HepG2 (cell line): ENCODE results near the gene NT5C3B. TPM values are rescaled to one million over a fixed set of nuclear protein-coding genes. Genes with fewer than 3 reads are reported as not detected.

ENCODE experiments used
- DMTF1 ChIP-seq: sonication (generic); formaldehyde crosslinking; IDR thresholded peaks from 2 replicates; pipeline ENCODE4 v1.4.0; 2020; ENCODE audit warnings: mild to moderate bottlenecking, missing genetic modification reagents
- MAFF ChIP-seq: IDR thresholded peaks from 2 replicates; pipeline ENCODE4 v1.6.1; 2011; ENCODE audit warnings: low read depth, low read length, improper control_type of control experiment
- MAFG ChIP-seq: sonication (generic); formaldehyde crosslinking; IDR thresholded peaks from 2 replicates; pipeline ENCODE4 v1.5.1; 2020; ENCODE audit warnings: mild to moderate bottlenecking, missing genetic modification reagents
- NFKBIZ ChIP-seq: IDR thresholded peaks from 2 replicates; pipeline ENCODE4 v1.6.1; 2018; ENCODE audit warnings: missing genetic modification reagents, missing compliant biosample characterization
- PLRG1 ChIP-seq: fragments of 450-650 bp; conservative IDR thresholded peaks from 2 replicates; pipeline ENCODE4 v1.6.1; 2016
- RELA ChIP-seq: sonication (generic); formaldehyde crosslinking; IDR thresholded peaks from 2 replicates; pipeline ENCODE4 v1.4.0; 2020; ENCODE audit warnings: missing genetic modification reagents
- SMC3 ChIP-seq: IDR thresholded peaks from 2 replicates; pipeline ENCODE4 v1.6.1; 2011; ENCODE audit warnings: low read length, improper control_type of control experiment
- SYNCRIP ChIP-seq: fragments of 200-400 bp; formaldehyde crosslinking; IDR thresholded peaks from 2 replicates; pipeline ENCODE4 v1.6.1; 2018; ENCODE audit warnings: mild to moderate bottlenecking, low read depth, low read length; ENCODE audit not compliant: insufficient read depth
- TAF15 ChIP-seq: fragments of 200-400 bp; formaldehyde crosslinking; IDR thresholded peaks from one replicate; pipeline ENCODE4 v1.6.1; 2018; ENCODE audit warnings: mild to moderate bottlenecking, low read depth, low read length; ENCODE audit not compliant: poor library complexity, severe bottlenecking
- TOPORS ChIP-seq: sonication (generic); formaldehyde crosslinking; IDR thresholded peaks from 2 replicates; pipeline ENCODE4 v1.8.0; 2023; ENCODE audit warnings: mild to moderate bottlenecking, missing genetic modification reagents
- ZBTB7B ChIP-seq: sonication (generic); formaldehyde crosslinking; IDR thresholded peaks from 2 replicates; pipeline ENCODE4 v1.4.0; 2020; ENCODE audit warnings: missing genetic modification reagents
- ZNF121 ChIP-seq: sonication (generic); formaldehyde crosslinking; IDR thresholded peaks from 2 replicates; pipeline ENCODE4 v1.5.0; 2020; ENCODE audit warnings: mild to moderate bottlenecking, missing genetic modification reagents
- ZNF616 ChIP-seq: sonication (generic); formaldehyde crosslinking; IDR thresholded peaks from 2 replicates; pipeline ENCODE4 v1.5.0; 2020; ENCODE audit warnings: low read depth, mild to moderate bottlenecking, missing genetic modification reagents
- ZNF660 ChIP-seq: sonication (generic); formaldehyde crosslinking; IDR thresholded peaks from 2 replicates; pipeline ENCODE4 v1.5.1; 2020; ENCODE audit warnings: mild to moderate bottlenecking, low read depth, missing genetic modification reagents, borderline replicate concordance
- ZNF687 ChIP-seq: sonication (generic); formaldehyde crosslinking; IDR thresholded peaks from 2 replicates; pipeline ENCODE4 v1.5.1; 2020; ENCODE audit warnings: mild to moderate bottlenecking, missing genetic modification reagents, moderate library complexity
- ZNF746 ChIP-seq: sonication (generic); formaldehyde crosslinking; IDR thresholded peaks from 2 replicates; pipeline ENCODE4 v1.8.0; 2022; ENCODE audit warnings: mild to moderate bottlenecking, missing genetic modification reagents
- polyA plus RNA-seq, 8 experiments: library from polyadenylated mRNA; depleted of rRNA in 3 of 8; stranded (reverse) in 7 of 8; unstranded in 1 of 8; fragments of >200 nt; fragmentation: Illumina TruSeq in 4 of 8; extraction: Trizol in 4 of 8; gene quantifications; 2 replicates each; pipeline versions ENCODE4 v1.2.1 to v1.2.3, GENCODE V29; 2011 to 2016; ENCODE audit warnings: low read depth in 4 of 8, missing spikeins in 1 of 8, mixed read lengths in 1 of 8; ENCODE audit not compliant: insufficient read depth in 1 of 8
- total RNA-seq, 5 experiments: library from RNA; depleted of rRNA; stranded (reverse); fragments of >200 nt; fragmentation: Illumina TruSeq; extraction: Trizol; gene quantifications; 2 replicates each; pipeline ENCODE4 v1.2.3, GENCODE V29; 2016; ENCODE audit warnings: low read depth in 1 of 5
- TF ChIP-seq, protein P1 (sequence below): sonication (generic); formaldehyde crosslinking; IDR thresholded peaks from 2 replicates; pipeline ENCODE4 v1.8.1; 2023; ENCODE audit warnings: missing genetic modification reagents, mild to moderate bottlenecking, borderline replicate concordance
- TF ChIP-seq, protein P2 (sequence below): sonication (generic); formaldehyde crosslinking; IDR thresholded peaks from 2 replicates; pipeline ENCODE4 v1.5.0; 2020; ENCODE audit warnings: mild to moderate bottlenecking, missing genetic modification reagents

NT5C3B gene
- total and polyA plus RNA-seq, 2 of the 13 experiments (the other 11 are each of a cell fraction or from before 2014, with no cell fraction given): 104 to 126 TPM

DNA sequence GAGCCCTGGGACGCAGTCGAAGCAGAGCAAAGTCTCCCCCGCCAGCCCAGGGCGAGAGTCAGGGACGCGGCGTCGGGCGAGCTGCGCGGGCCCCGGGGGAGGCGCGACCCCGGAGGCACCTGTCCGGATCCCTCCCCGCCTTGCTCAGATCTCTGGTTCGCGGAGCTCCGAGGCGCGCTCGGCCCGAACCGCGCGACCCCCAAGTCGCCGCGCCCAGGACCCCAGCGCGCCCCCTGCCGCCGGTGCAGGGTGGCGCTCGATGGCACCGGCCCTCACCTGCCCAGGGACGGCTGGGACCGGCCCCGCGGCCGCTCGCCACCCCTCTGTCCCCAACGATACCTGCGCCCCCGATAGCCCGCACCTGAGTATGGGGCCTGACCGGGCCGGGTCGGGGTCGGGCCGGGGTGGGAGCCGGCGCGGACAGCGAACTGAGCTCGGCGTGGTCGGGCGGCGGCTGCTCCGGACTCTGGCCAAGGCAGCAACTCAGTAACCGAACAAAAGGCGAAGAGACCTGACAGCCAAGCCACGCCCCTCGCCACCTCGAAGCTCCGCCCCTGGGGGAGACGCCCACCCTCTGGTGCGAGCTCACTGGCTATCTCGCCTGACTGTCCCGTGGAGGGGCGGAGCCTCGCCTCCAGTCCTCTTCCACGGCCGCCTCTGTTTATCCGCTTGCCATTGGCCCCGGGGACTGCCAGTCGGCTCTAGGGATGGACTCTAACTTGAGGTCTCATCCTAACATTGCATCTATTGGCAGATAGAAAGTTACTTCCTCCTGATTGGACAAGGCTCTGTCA lies 49.6 kb downstream of the NT5C3B start, which contains the start of gene JUP (continued):
- TF ChIP-seq NFKBIZ (CRISPR knock-in tag) (no peak), ZNF121 (CRISPR knock-in tag) (no peak), PLRG1 (no peak), ZBTB7B (CRISPR knock-in tag) (peak; percentile 95), SMC3 (no peak), MAFF (no peak), ZNF616 (CRISPR knock-in tag) (no peak), TAF15 (no peak), ZNF746 (CRISPR knock-in tag) (peak; percentile 72; the same call in 1 of the 2 replicates), SYNCRIP (no peak), TOPORS (peak; percentile 90), DMTF1 (CRISPR knock-in tag) (no peak), MAFG (CRISPR knock-in tag) (no peak), ZNF660 (CRISPR knock-in tag) (no peak), RELA (CRISPR knock-in tag) (0 out of 2 replicates have a peak, but pooled peaks have one; percentile 30), ZNF687 (CRISPR knock-in tag) (peak; percentile 88)
- TF ChIP-seq, protein P1, sequence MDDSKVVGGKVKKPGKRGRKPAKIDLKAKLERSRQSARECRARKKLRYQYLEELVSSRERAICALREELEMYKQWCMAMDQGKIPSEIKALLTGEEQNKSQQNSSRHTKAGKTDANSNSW (CRISPR knock-in tag): no peak; the same call in 1 of the 2 replicates
- TF ChIP-seq, protein P2, sequence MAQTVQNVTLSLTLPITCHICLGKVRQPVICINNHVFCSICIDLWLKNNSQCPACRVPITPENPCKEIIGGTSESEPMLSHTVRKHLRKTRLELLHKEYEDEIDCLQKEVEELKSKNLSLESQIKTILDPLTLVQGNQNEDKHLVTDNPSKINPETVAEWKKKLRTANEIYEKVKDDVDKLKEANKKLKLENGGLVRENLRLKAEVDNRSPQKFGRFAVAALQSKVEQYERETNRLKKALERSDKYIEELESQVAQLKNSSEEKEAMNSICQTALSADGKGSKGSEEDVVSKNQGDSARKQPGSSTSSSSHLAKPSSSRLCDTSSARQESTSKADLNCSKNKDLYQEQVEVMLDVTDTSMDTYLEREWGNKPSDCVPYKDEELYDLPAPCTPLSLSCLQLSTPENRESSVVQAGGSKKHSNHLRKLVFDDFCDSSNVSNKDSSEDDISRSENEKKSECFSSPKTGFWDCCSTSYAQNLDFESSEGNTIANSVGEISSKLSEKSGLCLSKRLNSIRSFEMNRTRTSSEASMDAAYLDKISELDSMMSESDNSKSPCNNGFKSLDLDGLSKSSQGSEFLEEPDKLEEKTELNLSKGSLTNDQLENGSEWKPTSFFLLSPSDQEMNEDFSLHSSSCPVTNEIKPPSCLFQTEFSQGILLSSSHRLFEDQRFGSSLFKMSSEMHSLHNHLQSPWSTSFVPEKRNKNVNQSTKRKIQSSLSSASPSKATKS: no peak
